NCI-H2227 treated with DMSO at 0.1 percent for 48 hours (cell line): ENCODE measurements around the gene ADGRG1.

Experiments used
- DNase-seq: peaks from one replicate; lab custom pipeline; 2025; lab: John Stamatoyannopoulos, UW

The ADGRG1 gene

GRCh38 chr16:57606147-57606846, 22.1 kb upstream of the ADGRG1 start:
- peak; percentile 2 for DNase-seq

- DNase-seq = no peak
Observed at GRCh38 chr16:57606847-57607501, 21.5 kb upstream of the ADGRG1 start.

GRCh38 chr16:57607676-57608461, 20.6 kb upstream of the ADGRG1 start:
- no peak for DNase-seq

GRCh38 chr16:57608462-57609113, 19.8 kb upstream of the ADGRG1 start:
- DNase-seq = no peak

- DNase-seq = no peak
Observed at GRCh38 chr16:57609541-57610401, 18.7 kb upstream of the ADGRG1 start.

- DNase-seq = no peak
Observed at GRCh38 chr16:57610611-57611010, 17.8 kb upstream of the ADGRG1 start.

GRCh38 chr16:57611181-57611580, 17.2 kb upstream of the ADGRG1 start:
- no peak for DNase-seq

GRCh38 chr16:57611706-57612105, 16.7 kb upstream of the ADGRG1 start:
- no peak for DNase-seq

GRCh38 chr16:57612494-57612893, 15.9 kb upstream of the ADGRG1 start:
- no peak for DNase-seq

- no peak for DNase-seq
Observed at GRCh38 chr16:57613514-57613913, 14.9 kb upstream of the ADGRG1 start.

- DNase-seq = no peak
Observed at GRCh38 chr16:57614536-57614935, 13.9 kb upstream of the ADGRG1 start.

- no peak for DNase-seq
Observed at GRCh38 chr16:57614944-57615343, 13.5 kb upstream of the ADGRG1 start.

GRCh38 chr16:57615813-57616212, 12.6 kb upstream of the ADGRG1 start:
- DNase-seq = no peak

- no peak for DNase-seq
Observed at GRCh38 chr16:57616241-57616640, 12.2 kb upstream of the ADGRG1 start.

GRCh38 chr16:57616876-57617275, 11.6 kb upstream of the ADGRG1 start:
- no peak for DNase-seq

GRCh38 chr16:57617604-57618111, 10.8 kb upstream of the ADGRG1 start:
- no peak for DNase-seq

- no peak for DNase-seq
Observed at GRCh38 chr16:57618296-57619132, 9.9 kb upstream of the ADGRG1 start.

- no peak for DNase-seq
Observed at GRCh38 chr16:57619133-57619605, 9.3 kb upstream of the ADGRG1 start.

- no peak for DNase-seq
Observed at GRCh38 chr16:57619606-57620334, 8.7 kb upstream of the ADGRG1 start.
